ENCODE data around the gene KIAA0825.

The KIAA0825 gene

GRCh38 chr5:94374336-94374735, 244.1 kb downstream of the KIAA0825 start:
- ATAC-seq (ENCODE audit: insufficient read depth, low read depth) (no peak), DNase-seq (no peak)
- Histone ChIP-seq H2AFZ (ENCODE audit: low read depth, low read length) (no peak overlapping the region), H3K9ac (ENCODE audit: low read depth, low read length) (no peak overlapping the region), H3K79me2 (ENCODE audit: insufficient read depth, low read length) (no peaks in the 10 kb centered on the region), H3K4me2 (ENCODE audit: insufficient read depth, low read length) (no peak overlapping the region), H3K36me3 (ENCODE audit: insufficient read depth, low read length) (no peaks in the 10 kb centered on the region), H4K20me1 (ENCODE audit: insufficient read depth, low read length) (no peaks in the 10 kb centered on the region), H3K27me3 (ENCODE audit: insufficient read depth, low read length, poor library complexity) (no peaks in the 10 kb centered on the region), H3K9me3 (ENCODE audit: insufficient read depth, low read length, severe bottlenecking) (no peaks in the 10 kb centered on the region), H3K27ac (ENCODE audit: low read length) (no peak overlapping the region), H3K4me3 (ENCODE audit: low read depth in 1 of 2, low read length in 2 of 2) (no peak overlapping the region), H3K4me1 (ENCODE audit: insufficient read depth, low read length) (no peaks in the 10 kb centered on the region)
- TF ChIP-seq CTCF (IDR thresholded peaks at IDR 0.05; ENCODE audit: borderline replicate concordance, extremely low read depth, low read length, poor library complexity, severe bottlenecking) (no peak), EZH2 (IDR thresholded peaks at IDR 0.05; ENCODE audit: borderline replicate concordance, low read depth, low read length, severe bottlenecking) (no peak)

GRCh38 chr5:94367900-94368299, 250.5 kb downstream of the KIAA0825 start:
- Histone ChIP-seq H3K4me2 (ENCODE audit: insufficient read depth, low read length) (no peak overlapping the region), H3K27me3 (ENCODE audit: insufficient read depth, low read length, poor library complexity) (no peaks in the 10 kb centered on the region), H4K20me1 (ENCODE audit: insufficient read depth, low read length) (no peaks in the 10 kb centered on the region), H3K9ac (ENCODE audit: low read depth, low read length) (no peak overlapping the region), H3K27ac (ENCODE audit: low read length) (no peak overlapping the region), H3K9me3 (ENCODE audit: insufficient read depth, low read length, severe bottlenecking) (no peaks in the 10 kb centered on the region), H3K4me1 (ENCODE audit: insufficient read depth, low read length) (no peaks in the 10 kb centered on the region), H3K4me3 (ENCODE audit: low read depth in 1 of 2, low read length in 2 of 2) (no peak overlapping the region), H3K36me3 (ENCODE audit: insufficient read depth, low read length) (no peaks in the 10 kb centered on the region), H2AFZ (ENCODE audit: low read depth, low read length) (no peak overlapping the region), H3K79me2 (ENCODE audit: insufficient read depth, low read length) (no peaks in the 10 kb centered on the region)
- TF ChIP-seq EZH2 (IDR thresholded peaks at IDR 0.05; ENCODE audit: borderline replicate concordance, low read depth, low read length, severe bottlenecking) (no peak), CTCF (IDR thresholded peaks at IDR 0.05; ENCODE audit: borderline replicate concordance, extremely low read depth, low read length, poor library complexity, severe bottlenecking) (no peak)
- DNase-seq = no peak
- ATAC-seq (ENCODE audit: insufficient read depth, low read depth) = no peak

GRCh38 chr5:94366811-94367210, 251.6 kb downstream of the KIAA0825 start:
- no peak for TF ChIP-seq EZH2 (IDR thresholded peaks at IDR 0.05; ENCODE audit: borderline replicate concordance, low read depth, low read length, severe bottlenecking)
- TF ChIP-seq CTCF (IDR thresholded peaks at IDR 0.05; ENCODE audit: borderline replicate concordance, extremely low read depth, low read length, poor library complexity, severe bottlenecking) = no peak
- ATAC-seq (ENCODE audit: insufficient read depth, low read depth) (no peak), DNase-seq (no peak)
- Histone ChIP-seq H3K9me3 (ENCODE audit: insufficient read depth, low read length, severe bottlenecking) (no peaks in the 10 kb centered on the region), H3K9ac (ENCODE audit: low read depth, low read length) (no peak overlapping the region), H3K4me2 (ENCODE audit: insufficient read depth, low read length) (no peak overlapping the region), H3K36me3 (ENCODE audit: insufficient read depth, low read length) (no peaks in the 10 kb centered on the region), H3K4me3 (ENCODE audit: low read depth in 1 of 2, low read length in 2 of 2) (no peak overlapping the region), H3K27ac (ENCODE audit: low read length) (no peak overlapping the region), H4K20me1 (ENCODE audit: insufficient read depth, low read length) (no peaks in the 10 kb centered on the region), H2AFZ (ENCODE audit: low read depth, low read length) (no peak overlapping the region), H3K4me1 (ENCODE audit: insufficient read depth, low read length) (no peaks in the 10 kb centered on the region), H3K79me2 (ENCODE audit: insufficient read depth, low read length) (no peaks in the 10 kb centered on the region), H3K27me3 (ENCODE audit: insufficient read depth, low read length, poor library complexity) (no peaks in the 10 kb centered on the region)

- Histone ChIP-seq H4K20me1 (ENCODE audit: insufficient read depth, low read length) (no peaks in the 10 kb centered on the region), H2AFZ (ENCODE audit: low read depth, low read length) (no peak overlapping the region), H3K4me1 (ENCODE audit: insufficient read depth, low read length) (no peaks in the 10 kb centered on the region), H3K9ac (ENCODE audit: low read depth, low read length) (no peak overlapping the region), H3K4me3 (ENCODE audit: low read depth in 1 of 2, low read length in 2 of 2) (no peak overlapping the region), H3K4me2 (ENCODE audit: insufficient read depth, low read length) (no peak overlapping the region), H3K27ac (ENCODE audit: low read length) (no peak overlapping the region), H3K9me3 (ENCODE audit: insufficient read depth, low read length, severe bottlenecking) (no peaks in the 10 kb centered on the region), H3K79me2 (ENCODE audit: insufficient read depth, low read length) (no peaks in the 10 kb centered on the region), H3K36me3 (ENCODE audit: insufficient read depth, low read length) (no peaks in the 10 kb centered on the region), H3K27me3 (ENCODE audit: insufficient read depth, low read length, poor library complexity) (no peaks in the 10 kb centered on the region)
- DNase-seq = no peak
- no peak for ATAC-seq (ENCODE audit: insufficient read depth, low read depth)
- TF ChIP-seq EZH2 (IDR thresholded peaks at IDR 0.05; ENCODE audit: borderline replicate concordance, low read depth, low read length, severe bottlenecking) (no peak), CTCF (IDR thresholded peaks at IDR 0.05; ENCODE audit: borderline replicate concordance, extremely low read depth, low read length, poor library complexity, severe bottlenecking) (no peak)
Observed at GRCh38 chr5:94362857-94363256, 255.5 kb downstream of the KIAA0825 start.
